NB4 (cell line): ENCODE results near the gene MEGF11.

Source experiments
- DNase-seq: peaks from one replicate; pipeline ENCODE4 v3.0.0; 2010; ENCODE audit warnings: low read depth
- H3K4me3 ChIP-seq: one replicate; pipeline ENCODE4 v1.5.1; 2011; ENCODE audit warnings: mild to moderate bottlenecking, low read depth, low read length, moderate library complexity
- MAX ChIP-seq: IDR thresholded peaks from 2 replicates; pipeline ENCODE4 v1.6.1; 2011; ENCODE audit warnings: low read depth, low read length
- MYC ChIP-seq: IDR thresholded peaks from 2 replicates; pipeline ENCODE4 v1.6.1; 2011; ENCODE audit warnings: low read depth, low read length
- POLR2A ChIP-seq: IDR thresholded peaks from 2 replicates; pipeline ENCODE4 v1.6.1; 2011; ENCODE audit warnings: mild to moderate bottlenecking; ENCODE audit not compliant: insufficient read length; ENCODE audit errors: extremely low read depth
- TF ChIP-seq, protein P1 (sequence below): IDR thresholded peaks from one replicate; pipeline ENCODE4 v1.5.1; 2012; ENCODE audit warnings: low read depth, low read length

Gene MEGF11

GRCh38 chr15:65957451-65957850 is 296.1 kb downstream of the MEGF11 start:
- DNase-seq: no peak
- H3K4me3 ChIP-seq: no peak overlapping the region
- TF ChIP-seq MAX: no peak
- no peak for TF ChIP-seq POLR2A
- no peak for TF ChIP-seq MYC
- TF ChIP-seq, protein P1, sequence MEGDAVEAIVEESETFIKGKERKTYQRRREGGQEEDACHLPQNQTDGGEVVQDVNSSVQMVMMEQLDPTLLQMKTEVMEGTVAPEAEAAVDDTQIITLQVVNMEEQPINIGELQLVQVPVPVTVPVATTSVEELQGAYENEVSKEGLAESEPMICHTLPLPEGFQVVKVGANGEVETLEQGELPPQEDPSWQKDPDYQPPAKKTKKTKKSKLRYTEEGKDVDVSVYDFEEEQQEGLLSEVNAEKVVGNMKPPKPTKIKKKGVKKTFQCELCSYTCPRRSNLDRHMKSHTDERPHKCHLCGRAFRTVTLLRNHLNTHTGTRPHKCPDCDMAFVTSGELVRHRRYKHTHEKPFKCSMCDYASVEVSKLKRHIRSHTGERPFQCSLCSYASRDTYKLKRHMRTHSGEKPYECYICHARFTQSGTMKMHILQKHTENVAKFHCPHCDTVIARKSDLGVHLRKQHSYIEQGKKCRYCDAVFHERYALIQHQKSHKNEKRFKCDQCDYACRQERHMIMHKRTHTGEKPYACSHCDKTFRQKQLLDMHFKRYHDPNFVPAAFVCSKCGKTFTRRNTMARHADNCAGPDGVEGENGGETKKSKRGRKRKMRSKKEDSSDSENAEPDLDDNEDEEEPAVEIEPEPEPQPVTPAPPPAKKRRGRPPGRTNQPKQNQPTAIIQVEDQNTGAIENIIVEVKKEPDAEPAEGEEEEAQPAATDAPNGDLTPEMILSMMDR: no peak

DNA sequence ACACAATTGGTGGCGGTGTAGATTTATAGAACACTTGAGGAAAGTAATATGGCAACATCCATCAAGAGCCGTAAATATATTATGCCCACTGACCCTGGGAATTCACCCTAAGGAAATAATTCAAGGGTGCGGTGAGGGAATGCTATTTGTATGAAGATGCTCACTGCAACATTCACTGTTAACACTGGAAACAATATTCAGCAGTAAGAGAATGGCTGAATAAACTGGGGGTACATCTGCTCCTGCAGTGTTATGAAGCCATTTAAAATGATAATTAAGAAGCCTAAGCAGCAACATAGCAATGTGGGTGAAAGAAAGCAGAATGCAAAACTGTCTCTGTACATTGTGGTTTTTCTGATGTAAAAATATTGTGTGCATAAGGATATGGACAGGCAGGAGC is 296.7 kb downstream of the MEGF11 start:
- no peak for DNase-seq
- no peak overlapping the region for H3K4me3 ChIP-seq
- TF ChIP-seq POLR2A (no peak), MAX (no peak), MYC (no peak)
- TF ChIP-seq, protein P1: no peak

DNA sequence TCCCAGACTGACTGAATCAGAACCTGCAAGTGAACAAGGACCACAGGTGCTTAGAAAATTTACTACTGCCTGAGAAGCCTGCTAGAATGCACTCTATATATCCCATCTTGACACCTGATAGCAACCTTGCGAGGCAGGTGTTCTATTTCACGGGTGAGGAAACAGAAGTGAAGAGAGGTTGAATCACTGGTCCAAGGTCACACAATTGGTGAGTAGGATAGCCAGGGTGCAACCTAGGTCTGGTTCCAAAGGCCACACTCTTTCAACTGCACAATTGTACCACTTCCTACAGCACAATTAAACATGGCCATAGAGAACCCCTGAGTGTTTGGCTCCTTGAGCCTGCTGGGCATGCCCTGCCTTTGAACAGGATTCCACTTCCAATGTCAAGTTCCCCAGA is 297.2 kb downstream of the MEGF11 start:
- no peak for DNase-seq
- TF ChIP-seq, protein P1: no peak
- TF ChIP-seq MYC: no peak
- no peak for TF ChIP-seq POLR2A
- no peak for TF ChIP-seq MAX
- H3K4me3 ChIP-seq: no peak overlapping the region

GRCh38 chr15:65954289-65954741 is 299.2 kb downstream of the MEGF11 start:
- no peak for TF ChIP-seq MAX
- TF ChIP-seq POLR2A: no peak
- TF ChIP-seq MYC: no peak
- TF ChIP-seq, protein P1: no peak
- H3K4me3 ChIP-seq: no peak overlapping the region
- DNase-seq: peak; percentile 12

- DNase-seq: no peak
- H3K4me3 ChIP-seq: no peak overlapping the region
- TF ChIP-seq MYC: no peak
- TF ChIP-seq, protein P1: no peak
- TF ChIP-seq MAX: no peak
- TF ChIP-seq POLR2A: no peak
These were observed 299.9 kb downstream of the MEGF11 start for GRCh38 chr15:65953622-65954021.
